GM19328 (cell line): ENCODE results near the gene NLRP13.

ENCODE experiments used
- ATAC-seq: cut with Tn5 transposase; IDR thresholded peaks from one replicate; pipeline ENCODE4 v1.9.1; 2021; ENCODE audit warnings: mild to moderate bottlenecking, moderate library complexity; ENCODE audit not compliant: unreplicated experiment

Gene NLRP13

DNA sequence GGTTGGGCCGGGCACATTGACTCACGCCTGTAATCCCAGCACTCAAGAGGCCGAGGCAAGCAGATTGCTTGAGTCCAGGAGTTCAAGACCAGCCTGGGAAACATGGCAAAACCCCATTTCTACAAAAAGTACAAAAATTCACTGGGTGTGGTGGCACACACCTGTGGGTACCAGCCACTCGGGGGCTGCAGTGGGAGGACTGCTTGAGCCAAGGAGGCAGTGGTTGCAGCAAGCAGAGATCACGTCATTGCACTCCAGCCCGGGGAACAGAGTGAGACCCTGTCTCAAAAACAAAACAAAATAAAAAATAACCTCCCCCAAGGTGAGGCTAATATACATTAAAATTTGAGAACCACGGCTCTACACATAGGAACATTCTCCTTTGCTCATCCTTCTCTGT, 24.9 kb downstream of the NLRP13 start:
- ATAC-seq = no peak

DNA sequence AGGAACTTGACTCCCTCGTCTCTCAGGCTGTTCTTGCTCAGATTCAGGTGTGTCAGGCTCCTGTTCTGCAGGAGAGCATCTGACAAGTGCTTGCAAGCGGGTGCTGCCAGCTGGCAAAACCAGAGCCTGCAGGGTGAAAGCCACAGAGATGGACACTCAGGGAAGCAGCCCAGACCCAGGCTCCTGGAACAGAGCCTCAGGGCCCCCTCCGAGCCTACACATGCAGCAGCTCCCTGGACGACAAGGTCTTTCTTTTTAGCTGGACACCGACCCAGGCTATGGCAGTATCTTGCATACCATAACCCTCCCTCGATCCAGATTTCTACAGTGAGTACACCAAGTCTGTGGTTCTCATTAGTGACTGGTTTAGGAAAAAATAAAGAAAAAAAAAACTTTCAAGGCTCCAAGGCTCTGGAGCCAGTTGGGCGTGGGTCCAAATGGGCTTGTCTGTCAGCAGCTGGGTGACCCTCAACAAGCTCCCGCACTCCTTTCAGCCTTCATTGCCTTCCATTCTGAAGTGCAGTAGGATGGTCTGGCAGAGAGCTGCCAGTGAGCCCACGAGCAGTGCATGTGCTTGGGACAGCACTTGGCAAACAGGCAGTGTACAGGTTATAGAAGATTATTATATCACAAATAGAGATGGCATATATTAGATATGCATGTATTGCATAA, 29.9 kb downstream of the NLRP13 start:
- no peak for ATAC-seq

DNA sequence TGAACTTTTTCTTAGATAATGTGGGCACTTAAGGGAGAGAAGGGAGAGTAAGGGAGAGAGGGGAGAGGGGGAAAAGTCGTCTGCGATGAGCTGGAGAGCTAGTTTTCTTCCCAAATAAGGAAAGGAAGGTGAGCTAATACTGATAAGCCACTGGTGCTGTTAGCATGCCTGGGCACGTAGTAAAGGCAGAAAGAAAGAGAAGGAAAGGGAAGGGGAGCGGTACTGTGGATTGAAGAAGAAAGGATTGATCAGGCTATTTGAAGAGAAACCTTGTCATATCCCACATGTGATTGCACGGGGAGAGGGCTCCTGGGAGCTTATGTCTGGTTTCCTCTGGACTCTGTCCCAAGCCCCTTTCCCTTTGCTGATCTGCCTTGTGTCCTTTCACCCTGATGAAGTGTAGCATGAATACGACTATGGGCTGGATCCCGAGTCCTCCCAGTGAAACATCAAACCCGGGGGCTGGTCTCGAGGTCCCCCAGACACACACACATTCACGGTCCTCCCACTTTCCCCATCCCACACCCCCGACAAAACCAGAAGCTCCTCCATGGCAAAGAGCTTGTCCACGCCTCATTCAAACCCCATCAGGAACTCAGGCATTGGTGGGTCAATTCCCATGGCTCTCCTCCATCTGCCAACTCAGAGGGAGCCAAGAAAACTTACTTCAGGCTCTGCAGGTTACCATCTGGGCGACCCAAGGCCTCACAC, 30.6 kb downstream of the NLRP13 start:
- no peak for ATAC-seq

DNA sequence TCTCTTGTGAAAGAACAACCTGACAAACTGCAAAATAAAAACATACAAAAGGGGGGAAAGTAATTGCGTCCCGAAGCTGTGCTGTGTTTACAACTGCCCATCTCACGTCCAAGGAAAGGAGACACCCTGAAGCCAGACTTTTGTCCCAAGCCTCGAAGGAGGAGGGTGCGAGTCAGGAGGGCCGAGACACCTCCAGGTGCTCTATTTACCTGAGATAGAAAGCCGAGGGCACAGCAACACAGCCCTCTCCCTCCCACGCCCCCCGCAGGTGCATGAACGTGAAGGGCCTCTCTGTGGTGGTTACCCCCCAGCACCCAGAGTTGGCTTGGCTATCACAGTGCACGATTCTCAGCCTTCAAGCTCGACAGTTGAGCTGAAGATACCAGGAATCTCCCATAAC, 33.2 kb downstream of the NLRP13 start:
- ATAC-seq = no peak

DNA sequence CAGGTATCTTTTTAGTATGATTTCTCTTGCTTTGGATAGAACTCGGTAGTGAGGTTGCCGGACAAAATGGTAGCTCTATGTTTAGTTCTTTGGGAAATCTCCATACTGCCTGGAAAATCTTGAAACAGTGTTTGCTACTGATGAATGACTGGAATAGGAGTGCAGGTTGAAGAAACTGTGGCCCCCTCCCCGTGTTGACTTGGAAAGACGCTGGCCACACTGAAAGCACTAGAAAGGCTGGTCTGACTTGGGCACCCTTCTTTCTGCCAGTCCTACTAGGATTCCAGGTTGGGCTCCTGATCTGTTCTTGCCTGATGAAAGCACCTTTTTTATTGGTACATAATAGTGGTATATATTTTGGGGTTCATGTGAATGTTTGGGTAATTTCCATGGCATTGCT, 49.5 kb downstream of the NLRP13 start:
- ATAC-seq = no peak

DNA sequence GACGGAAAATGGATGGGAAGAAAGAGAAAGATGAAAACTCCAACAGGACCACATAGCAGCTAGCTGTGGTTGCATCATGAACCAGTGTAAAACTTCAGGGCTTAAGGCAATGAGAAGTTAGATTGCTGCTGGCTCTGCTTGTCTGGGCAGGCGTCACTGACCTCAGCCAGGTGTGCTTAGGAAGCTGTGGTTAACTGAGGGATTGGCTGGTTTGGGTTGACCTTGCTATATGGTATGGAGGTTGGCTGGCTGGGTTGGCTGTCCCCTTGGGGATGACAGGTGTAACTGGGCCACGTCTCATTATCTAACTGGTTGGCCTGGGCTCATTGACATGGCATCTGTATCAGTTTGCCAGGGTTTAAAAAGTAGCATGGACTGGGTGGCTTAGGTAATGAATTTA, 54.9 kb downstream of the NLRP13 start:
- no peak for ATAC-seq

DNA sequence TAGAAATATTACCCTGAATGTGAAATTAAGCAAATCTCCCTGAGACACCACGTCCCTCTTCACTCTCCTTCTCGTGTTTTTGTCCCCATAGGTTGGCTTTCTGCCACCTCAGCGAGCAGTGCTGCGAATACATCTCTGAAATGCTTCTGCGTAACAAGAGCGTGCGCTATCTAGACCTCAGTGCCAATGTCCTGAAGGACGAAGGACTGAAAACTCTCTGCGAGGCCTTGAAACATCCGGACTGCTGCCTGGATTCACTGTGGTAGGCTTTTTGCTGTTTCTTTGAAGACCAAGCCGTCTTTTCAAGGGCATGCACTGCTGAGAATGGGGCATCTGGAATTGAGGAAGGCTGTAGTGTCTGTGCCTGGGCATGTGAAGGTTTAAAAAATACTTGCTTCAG, 61.4 kb downstream of the NLRP13 start:
- no peak for ATAC-seq

DNA sequence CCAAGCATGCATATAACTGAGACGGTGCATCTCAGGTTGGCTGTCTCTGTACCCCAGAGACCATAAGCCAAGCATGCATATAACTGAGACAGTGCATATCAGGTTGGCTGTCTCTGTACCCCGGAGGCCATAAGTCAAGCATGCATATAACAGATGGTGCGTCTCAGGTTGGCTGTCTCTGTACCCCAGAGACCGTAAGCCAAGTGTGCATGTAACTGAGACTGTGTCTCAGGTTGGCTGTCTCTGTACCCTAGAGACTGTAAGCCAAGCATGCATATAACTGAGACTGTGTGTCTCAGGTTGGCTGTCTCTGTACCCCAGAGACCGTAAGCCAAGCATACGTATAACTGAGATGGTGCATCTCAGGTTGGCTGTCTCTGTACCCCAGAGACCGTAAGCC, 65.0 kb downstream of the NLRP13 start:
- ATAC-seq = no peak

DNA sequence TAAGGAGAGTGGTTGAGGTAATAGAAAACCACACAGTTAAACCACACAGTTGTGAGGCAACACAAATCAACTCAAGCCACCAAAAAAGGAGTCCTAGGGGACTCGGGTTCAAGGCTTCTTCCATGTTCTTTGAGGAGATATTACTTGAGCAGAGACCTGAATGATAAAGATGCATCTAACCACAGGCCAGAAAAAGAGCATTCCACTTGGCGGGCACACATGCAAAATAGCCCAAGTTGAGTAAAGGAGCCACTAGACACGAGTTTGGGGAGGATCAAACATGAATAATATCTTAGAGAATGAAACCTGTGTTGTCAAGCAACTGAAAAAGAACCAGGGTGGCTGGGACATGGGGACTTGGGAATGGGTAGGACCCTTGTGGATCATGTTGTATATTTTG, 65.6 kb downstream of the NLRP13 start:
- ATAC-seq = no peak

DNA sequence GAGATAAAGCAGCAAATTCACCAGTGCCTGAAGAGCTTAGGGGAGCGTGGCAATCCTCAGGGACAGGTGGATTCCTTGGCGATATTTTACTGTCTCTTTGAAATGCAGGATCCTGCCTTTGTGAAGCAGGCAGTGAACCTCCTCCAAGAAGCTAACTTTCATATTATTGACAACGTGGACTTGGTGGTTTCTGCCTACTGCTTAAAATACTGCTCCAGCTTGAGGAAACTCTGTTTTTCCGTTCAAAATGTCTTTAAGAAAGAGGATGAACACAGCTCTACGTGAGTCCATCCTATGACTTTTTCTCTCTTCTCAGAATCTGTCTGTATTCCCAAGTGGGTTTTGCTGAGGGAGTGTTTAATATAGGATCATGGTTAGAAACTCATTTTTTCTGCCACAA, 73.2 kb downstream of the NLRP13 start:
- no peak for ATAC-seq

DNA sequence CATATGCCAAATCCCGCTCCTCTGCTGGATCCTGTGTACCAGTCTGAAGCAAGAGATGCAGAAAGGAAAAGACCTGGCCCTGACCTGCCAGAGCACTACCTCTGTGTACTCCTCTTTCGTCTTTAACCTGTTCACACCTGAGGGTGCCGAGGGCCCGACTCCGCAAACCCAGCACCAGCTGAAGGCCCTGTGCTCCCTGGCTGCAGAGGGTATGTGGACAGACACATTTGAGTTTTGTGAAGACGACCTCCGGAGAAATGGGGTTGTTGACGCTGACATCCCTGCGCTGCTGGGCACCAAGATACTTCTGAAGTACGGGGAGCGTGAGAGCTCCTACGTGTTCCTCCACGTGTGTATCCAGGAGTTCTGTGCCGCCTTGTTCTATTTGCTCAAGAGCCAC, 73.7 kb downstream of the NLRP13 start:
- ATAC-seq = no peak

DNA sequence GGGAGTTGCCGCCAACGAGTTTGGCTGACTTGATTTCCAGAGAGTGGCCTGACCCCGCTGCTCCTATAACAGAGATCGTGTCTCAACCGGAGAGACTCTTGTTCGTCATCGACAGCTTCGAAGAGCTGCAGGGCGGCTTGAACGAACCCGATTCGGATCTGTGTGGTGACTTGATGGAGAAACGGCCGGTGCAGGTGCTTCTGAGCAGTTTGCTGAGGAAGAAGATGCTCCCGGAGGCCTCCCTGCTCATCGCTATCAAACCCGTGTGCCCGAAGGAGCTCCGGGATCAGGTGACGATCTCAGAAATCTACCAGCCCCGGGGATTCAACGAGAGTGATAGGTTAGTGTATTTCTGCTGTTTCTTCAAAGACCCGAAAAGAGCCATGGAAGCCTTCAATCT, 74.2 kb downstream of the NLRP13 start:
- no peak for ATAC-seq

DNA sequence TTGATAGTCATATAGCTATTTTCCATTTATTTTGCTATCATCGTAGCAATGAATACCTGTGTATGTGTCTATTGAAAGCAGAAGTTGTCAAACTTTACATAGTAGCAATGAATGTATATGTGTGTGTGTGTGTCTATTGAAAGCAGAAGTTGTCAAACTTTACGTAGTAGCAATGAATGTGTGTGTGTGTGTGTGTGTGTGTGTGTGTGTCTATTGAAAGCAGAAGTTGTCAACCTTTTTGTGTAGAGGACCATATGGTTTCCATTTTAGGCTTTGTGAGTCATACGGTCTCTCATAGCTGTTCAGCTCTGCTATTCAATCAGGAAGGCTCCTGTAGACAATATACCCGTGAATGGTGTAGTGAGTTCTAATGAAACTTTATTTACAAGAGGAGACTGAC, 75.0 kb downstream of the NLRP13 start:
- ATAC-seq = no peak

DNA sequence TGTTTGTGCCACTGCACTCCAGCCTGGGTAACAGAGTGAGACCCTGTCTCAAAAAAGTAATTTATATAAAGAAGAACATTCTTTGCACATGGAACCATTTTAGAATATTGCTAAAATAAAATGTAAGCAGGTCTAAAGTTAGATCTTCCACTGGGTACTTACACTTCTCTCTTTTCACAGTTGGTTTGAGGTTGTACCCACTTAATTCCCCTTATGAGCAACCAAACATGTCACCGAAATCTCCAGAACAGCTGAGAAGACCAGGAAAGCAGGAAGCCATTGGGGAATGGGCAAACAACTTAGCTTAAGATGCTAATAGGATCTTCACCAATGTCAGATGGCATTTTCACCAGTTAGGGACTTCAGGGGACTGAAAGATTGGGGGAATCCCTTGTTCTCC, 77.0 kb downstream of the NLRP13 start:
- no peak for ATAC-seq
